IPS DF 4.7 (cell line): ENCODE results near the gene ERVFRD-1.
A peak's percentile ranks its signal among the peaks of the same experiment; 100 is the strongest.
"Not testable (repeated sequence)": the region's sequence is repeated elsewhere in the genome, so short reads cannot be mapped to it uniquely, and the experiment has no call there.

Experiments
- DNase-seq: peaks from one replicate; pipeline ENCODE4 v3.0.0-alpha.2; 2013; ENCODE audit warnings: low spot score; ENCODE audit errors: extremely low read depth

The ERVFRD-1 gene

GRCh38 chr6:11129908-11130565 lies 18.5 kb upstream of the ERVFRD-1 start:
- no peak for DNase-seq

- DNase-seq = no peak
Measured at GRCh38 chr6:11128608-11129007, 17.1 kb upstream of the ERVFRD-1 start.

GRCh38 chr6:11126876-11127275 lies 15.4 kb upstream of the ERVFRD-1 start:
- DNase-seq = no peak

GRCh38 chr6:11123978-11124377 lies 12.5 kb upstream of the ERVFRD-1 start:
- DNase-seq = no peak

GRCh38 chr6:11122380-11122779 lies 10.9 kb upstream of the ERVFRD-1 start:
- no peak for DNase-seq

- DNase-seq = no peak
Measured at GRCh38 chr6:11121851-11122250, 10.3 kb upstream of the ERVFRD-1 start.

- DNase-seq = no peak
Measured at GRCh38 chr6:11120271-11121005, 8.9 kb upstream of the ERVFRD-1 start.

GRCh38 chr6:11115808-11116536 lies 4.4 kb upstream of the ERVFRD-1 start:
- not testable (repeated sequence) for DNase-seq

GRCh38 chr6:11113038-11113437 lies 1.5 kb upstream of the ERVFRD-1 start:
- DNase-seq = no peak

GRCh38 chr6:11111769-11112437 lies 378 bp upstream of the ERVFRD-1 start:
- DNase-seq = no peak

- no peak for DNase-seq
Measured at GRCh38 chr6:11108726-11109125, 2.8 kb downstream of the ERVFRD-1 start.

GRCh38 chr6:11103065-11103464 lies 8.5 kb downstream of the ERVFRD-1 start:
- no peak for DNase-seq

- no peak for DNase-seq
Measured at GRCh38 chr6:11101417-11101816, 10.1 kb downstream of the ERVFRD-1 start.

GRCh38 chr6:11098004-11098403 lies 13.5 kb downstream of the ERVFRD-1 start:
- DNase-seq = no peak

GRCh38 chr6:11097476-11097875 lies 14.0 kb downstream of the ERVFRD-1 start:
- DNase-seq = no peak

GRCh38 chr6:11096109-11096508 lies 15.4 kb downstream of the ERVFRD-1 start:
- no peak for DNase-seq

- no peak for DNase-seq
Measured at GRCh38 chr6:11094941-11095340, 16.6 kb downstream of the ERVFRD-1 start.

- no peak for DNase-seq
Measured at GRCh38 chr6:11094411-11094851, 17.1 kb downstream of the ERVFRD-1 start.

GRCh38 chr6:11093626-11094410 lies 17.7 kb downstream of the ERVFRD-1 start, which contains the start of gene SMIM13:
Gene SMIM13, plus strand, starts transcription at chr6:11093834. Its CDS starts 480 bp downstream, at chr6:11094314.
- DNase-seq = peak; percentile 96

- no peak for DNase-seq
Measured at GRCh38 chr6:11093376-11093625, 18.2 kb downstream of the ERVFRD-1 start.
